ENCODE data around the gene MYO1D. TPM values are rescaled to one million over a fixed set of nuclear protein-coding genes. Genes with fewer than 3 reads are reported as not detected.

Gene MYO1D
- polyA plus RNA-seq, 5 donors = 19.8 to 26.5 (median 25.0) TPM

- no peak for DNase-seq
Observed at GRCh38 chr17:32861981-32862380, 14.9 kb downstream of the MYO1D start.

- no peak for DNase-seq
Observed at GRCh38 chr17:32859857-32860525, 16.9 kb downstream of the MYO1D start.

GRCh38 chr17:32855620-32856019 is 21.3 kb downstream of the MYO1D start:
- no peak for DNase-seq

- DNase-seq = no peak
Observed at GRCh38 chr17:32854832-32855389, 22.0 kb downstream of the MYO1D start.

- no peak for DNase-seq
Observed at GRCh38 chr17:32854207-32854606, 22.7 kb downstream of the MYO1D start.

GRCh38 chr17:32852811-32853210 is 24.1 kb downstream of the MYO1D start:
- no peak for DNase-seq

- DNase-seq = no peak
Observed at GRCh38 chr17:32849879-32850278, 27.0 kb downstream of the MYO1D start.

GRCh38 chr17:32847977-32848376 is 28.9 kb downstream of the MYO1D start:
- no peak for DNase-seq

- DNase-seq = no peak
Observed at GRCh38 chr17:32846143-32846542, 30.8 kb downstream of the MYO1D start.

GRCh38 chr17:32840241-32840640 is 36.7 kb downstream of the MYO1D start:
- DNase-seq = no peak

- no peak for DNase-seq
Observed at GRCh38 chr17:32836527-32836926, 40.4 kb downstream of the MYO1D start.

GRCh38 chr17:32835291-32835761 is 41.6 kb downstream of the MYO1D start:
- no peak for DNase-seq

GRCh38 chr17:32834104-32834503 is 42.8 kb downstream of the MYO1D start:
- DNase-seq = no peak

GRCh38 chr17:32833526-32833925 is 43.4 kb downstream of the MYO1D start:
- no peak for DNase-seq

- no peak for DNase-seq
Observed at GRCh38 chr17:32833076-32833475, 43.8 kb downstream of the MYO1D start.

GRCh38 chr17:32831627-32832243 is 45.2 kb downstream of the MYO1D start:
- DNase-seq = no peak

- no peak for DNase-seq
Observed at GRCh38 chr17:32831223-32831622, 45.7 kb downstream of the MYO1D start.

- no peak for DNase-seq
Observed at GRCh38 chr17:32828822-32829221, 48.1 kb downstream of the MYO1D start.

GRCh38 chr17:32827227-32827626 is 49.7 kb downstream of the MYO1D start:
- no peak for DNase-seq

GRCh38 chr17:32826076-32826475 is 50.8 kb downstream of the MYO1D start:
- DNase-seq = no peak

GRCh38 chr17:32824334-32824733 is 52.6 kb downstream of the MYO1D start:
- no peak for DNase-seq

- no peak for DNase-seq
Observed at GRCh38 chr17:32822996-32823395, 53.9 kb downstream of the MYO1D start.
